SU-DHL-6 (cell line): ENCODE measurements around the gene OR9Q1.

Source experiments
- EZH2phosphoT487 ChIP-seq: fragments of 200-600 bp; sonication (generic), shearing (Covaris generic); conservative IDR thresholded peaks from 2 replicates; pipeline ENCODE4 v1.6.1; 2018; ENCODE audit warnings: mild to moderate bottlenecking, antibody characterized with exemption, low read length, moderate library complexity, mixed read lengths
- TF ChIP-seq, protein P1 (sequence below): fragments of 200-600 bp; sonication (generic); IDR thresholded peaks from one replicate; pipeline ENCODE4 v1.5.1; 2017; ENCODE audit warnings: antibody characterized with exemption, mild to moderate bottlenecking, low read length, moderate library complexity; ENCODE audit not compliant: insufficient read depth, poor library complexity, severe bottlenecking

DNA sequence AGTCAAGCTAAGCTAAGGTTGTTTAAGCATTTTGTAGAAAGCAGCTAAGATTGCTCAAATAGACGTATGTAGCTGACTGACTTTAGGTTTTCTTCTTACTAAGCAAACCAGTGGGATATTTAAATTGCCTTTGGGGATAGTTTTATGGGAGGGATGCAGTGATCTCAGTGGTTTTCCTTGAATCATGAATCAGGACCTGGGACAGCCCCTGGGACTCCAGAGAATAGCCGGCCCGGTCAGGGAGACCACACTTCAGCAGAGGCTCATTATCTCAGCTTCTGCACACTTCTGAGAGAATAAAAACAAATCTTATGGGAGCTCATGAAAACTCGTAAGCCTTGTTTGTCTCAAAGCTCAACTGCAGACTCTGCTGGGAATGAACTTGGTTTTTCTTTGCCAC lies 101.8 kb downstream of the OR9Q1 start, which contains the start of gene OR9I1:
- TF ChIP-seq, protein P1, sequence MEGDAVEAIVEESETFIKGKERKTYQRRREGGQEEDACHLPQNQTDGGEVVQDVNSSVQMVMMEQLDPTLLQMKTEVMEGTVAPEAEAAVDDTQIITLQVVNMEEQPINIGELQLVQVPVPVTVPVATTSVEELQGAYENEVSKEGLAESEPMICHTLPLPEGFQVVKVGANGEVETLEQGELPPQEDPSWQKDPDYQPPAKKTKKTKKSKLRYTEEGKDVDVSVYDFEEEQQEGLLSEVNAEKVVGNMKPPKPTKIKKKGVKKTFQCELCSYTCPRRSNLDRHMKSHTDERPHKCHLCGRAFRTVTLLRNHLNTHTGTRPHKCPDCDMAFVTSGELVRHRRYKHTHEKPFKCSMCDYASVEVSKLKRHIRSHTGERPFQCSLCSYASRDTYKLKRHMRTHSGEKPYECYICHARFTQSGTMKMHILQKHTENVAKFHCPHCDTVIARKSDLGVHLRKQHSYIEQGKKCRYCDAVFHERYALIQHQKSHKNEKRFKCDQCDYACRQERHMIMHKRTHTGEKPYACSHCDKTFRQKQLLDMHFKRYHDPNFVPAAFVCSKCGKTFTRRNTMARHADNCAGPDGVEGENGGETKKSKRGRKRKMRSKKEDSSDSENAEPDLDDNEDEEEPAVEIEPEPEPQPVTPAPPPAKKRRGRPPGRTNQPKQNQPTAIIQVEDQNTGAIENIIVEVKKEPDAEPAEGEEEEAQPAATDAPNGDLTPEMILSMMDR, result no peak
- TF ChIP-seq EZH2phosphoT487, result no peak
